Activated T-helper 1 cell treated with anti-CD3 and anti-CD28 coated beads, Interleukin-2, amount 50 U/mL, for 16 hours (primary cell): ENCODE data around the gene CHCHD5.

ENCODE experiments used
- DNase-seq, 2 donors: peaks; one replicate each; pipeline ENCODE4 v3.0.0-alpha.2; 2020; ENCODE audit warnings: low read depth in 1 of 2, low spot score in 1 of 2

The CHCHD5 gene

DNA sequence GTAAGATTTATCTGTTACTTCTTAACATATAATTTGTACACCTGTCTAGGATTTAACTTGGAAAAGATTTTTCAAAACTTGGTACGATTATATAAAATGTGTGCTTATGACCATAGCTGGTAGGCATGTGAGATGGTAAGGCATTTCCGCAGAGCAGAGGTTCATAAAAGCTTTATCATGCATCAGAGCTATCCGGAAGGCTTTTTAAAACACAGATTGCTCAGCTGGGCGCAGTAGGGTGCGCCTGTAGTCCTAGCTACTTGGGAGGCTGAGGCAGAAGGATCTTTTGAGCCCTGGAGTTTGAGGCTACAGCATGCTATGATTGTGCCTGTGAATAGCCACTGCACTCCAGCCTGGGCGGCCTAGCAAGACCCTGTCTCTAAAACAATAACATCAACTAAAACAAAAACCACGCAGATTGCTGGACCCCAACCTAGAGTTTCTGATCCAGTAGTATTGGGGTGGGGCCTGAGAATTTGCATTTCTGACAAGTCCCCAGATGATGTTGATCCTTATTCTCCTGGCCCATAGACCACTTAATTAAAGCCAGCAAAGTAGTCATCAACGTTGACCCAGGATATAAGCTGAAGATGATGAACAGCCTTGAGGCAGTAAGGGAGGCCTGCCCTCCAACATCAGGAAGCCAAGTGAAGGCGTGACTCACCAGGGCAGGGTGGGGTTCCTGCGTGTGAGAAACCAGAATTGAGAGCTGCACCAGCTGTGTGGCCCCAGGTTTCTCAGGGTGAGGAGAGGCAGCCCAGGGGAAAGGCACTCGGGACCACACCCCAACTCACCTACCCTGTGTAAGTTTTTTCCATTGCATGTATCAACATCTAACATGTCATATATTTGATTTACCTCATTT is 39.7 kb downstream of the CHCHD5 start:
- peak; percentile 45 to 50 for DNase-seq

DNA sequence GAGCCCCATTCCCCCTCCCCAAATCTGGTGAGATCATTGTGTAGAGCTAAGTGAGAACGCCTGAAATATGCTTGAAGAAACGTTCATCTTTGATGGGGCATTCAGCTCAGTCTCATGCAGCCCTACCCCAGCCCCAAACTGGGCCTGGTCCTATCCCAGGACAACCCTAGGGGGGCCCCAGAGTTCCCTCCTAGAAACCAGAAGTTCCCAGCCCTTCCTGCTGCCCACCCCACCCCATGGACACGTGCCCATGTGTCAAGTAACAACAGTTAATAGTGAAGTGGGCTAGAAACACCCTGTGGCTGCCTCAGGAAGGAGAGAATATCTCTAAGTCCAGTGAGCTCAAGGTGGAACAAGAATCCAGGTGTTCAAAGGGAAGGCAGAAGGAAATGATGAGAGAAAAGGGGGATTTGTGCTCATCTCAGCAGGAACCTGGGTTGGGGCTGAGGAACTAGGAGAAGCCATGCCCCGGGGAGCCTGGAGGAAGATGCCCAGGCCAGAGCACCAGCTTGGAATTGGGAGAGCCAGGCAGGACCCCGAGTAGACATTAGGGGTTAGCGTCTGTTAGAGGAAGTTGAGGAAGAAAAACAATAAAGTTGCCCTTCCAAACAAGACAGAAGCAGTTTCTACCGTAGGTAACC is 41.2 kb downstream of the CHCHD5 start:
- DNase-seq = no peak

DNA sequence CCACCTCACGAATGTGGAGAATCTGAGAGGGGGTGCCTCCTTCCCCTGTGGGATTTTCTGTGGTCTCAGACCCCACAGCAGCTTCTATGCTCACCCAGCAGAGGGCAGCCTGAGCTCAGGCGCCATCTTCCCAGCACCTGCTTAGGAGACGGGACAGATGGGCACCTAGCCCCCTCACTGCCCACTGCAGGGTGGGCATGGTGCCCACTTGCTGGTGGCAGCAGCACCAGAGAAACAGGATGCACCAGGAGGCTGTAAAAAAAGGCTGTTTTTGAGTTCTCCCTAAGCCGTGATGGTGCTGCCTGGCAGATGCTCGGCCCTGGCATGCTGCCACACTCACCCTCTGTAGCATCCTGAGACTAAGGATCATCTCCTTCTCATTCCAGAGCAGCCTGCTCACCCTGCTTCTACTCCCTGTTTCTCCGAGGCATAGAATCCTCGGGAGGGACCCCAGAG is 42.2 kb downstream of the CHCHD5 start:
- peak; percentile 21 to 44 for DNase-seq

DNA sequence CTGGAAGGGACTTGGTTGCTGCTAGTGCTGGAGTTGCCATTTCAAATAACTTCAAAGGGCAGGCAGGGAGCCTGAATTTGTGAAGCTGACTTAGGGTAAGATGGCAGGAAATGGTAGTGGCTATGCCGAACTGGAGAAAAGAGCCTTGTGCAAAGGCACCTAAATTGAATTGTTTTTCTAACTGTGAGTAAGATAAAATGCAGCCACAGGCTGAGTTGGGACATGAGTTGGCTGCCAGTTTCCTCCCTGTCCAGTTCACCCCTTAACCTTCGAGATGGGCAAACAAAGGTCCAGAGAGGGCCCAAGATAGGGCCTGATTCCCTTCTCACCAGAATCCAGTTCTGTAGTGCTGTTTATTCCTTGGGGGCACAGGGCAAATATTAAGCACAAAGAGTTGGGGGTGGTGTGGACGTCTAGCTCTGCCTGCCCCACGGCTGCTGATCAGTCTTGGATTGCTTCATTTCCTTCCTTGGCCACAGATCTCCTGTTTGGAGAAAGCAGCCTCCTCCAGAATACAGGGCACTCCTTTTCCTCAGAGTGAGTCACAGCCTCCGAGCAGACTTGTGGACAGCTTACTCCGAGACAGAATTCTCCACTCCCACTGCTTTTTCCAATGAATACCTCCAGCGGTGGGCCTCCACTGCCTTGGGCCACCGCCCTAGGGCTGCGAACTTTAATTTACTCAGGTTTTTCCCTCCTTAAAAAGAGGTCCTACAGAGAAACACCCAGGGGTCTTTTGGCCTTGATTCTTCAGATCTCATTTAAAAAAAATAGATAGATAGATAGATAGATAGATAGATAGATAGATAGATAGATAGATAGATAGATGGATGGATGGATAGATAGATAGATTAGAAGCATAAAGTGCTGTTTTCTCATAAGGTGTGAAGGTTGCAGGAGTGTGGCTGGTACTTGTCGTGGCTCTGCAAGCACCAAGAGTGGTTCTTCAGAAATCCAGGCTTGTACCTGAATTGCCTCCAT is 42.9 kb downstream of the CHCHD5 start:
- no peak for DNase-seq

DNA sequence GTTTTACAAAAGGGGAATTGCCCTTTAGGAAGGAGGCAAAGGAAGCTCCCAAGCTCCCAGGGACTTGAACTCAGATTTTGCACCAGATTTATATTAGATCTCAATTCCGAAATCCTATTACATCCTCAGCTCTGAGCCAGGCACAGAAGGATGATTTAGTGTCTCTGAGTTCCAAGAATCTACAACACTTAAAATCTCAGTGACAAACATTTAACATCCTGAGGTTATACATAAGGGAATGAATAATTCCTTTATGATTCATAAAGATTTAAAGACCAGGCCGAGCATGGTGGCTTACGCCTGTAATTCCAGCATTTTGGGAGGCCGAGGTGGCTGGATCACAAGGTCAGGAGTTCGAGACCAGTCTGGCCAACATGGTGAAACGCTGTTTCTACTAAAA is 44.8 kb downstream of the CHCHD5 start:
- DNase-seq = no peak

DNA sequence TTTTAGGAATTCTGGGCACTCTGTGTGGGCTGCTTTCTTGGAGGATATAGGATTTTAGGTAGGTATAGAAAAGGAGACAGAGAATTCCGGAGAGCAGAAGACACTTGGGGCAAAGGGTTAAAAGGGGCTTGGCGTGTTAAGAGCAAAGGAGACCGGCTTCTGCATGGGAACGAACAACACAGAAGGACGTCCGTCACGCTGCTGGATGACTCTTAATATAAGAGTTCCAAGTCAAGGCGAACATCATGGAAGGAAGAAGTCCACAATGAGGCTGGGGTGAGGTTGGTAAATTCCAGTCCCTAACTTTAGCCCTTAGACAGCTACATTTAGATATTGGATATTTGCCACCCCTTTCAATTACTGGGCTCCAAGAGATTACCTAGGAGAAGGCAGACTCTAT is 45.4 kb downstream of the CHCHD5 start:
- no peak for DNase-seq

DNA sequence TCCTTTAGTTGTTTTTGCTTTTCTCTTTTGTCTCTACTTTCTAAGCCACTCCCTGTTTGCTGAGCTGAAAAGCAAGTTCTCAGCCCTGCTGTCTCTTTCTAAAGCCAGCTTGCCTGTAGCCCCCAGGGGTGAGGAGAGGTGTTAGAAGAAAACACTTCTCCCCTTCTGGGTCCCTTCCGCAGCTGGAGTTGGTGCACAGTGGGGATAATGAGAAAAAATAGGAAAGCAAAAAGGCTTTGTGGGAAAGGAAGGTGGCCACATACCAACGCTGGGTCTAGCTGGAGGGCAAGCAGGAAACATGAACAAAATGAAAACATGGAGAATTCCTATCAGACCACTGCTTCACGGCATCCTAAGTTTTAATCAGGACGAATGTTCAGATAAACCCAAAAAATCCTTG is 45.9 kb downstream of the CHCHD5 start:
- no peak for DNase-seq

DNA sequence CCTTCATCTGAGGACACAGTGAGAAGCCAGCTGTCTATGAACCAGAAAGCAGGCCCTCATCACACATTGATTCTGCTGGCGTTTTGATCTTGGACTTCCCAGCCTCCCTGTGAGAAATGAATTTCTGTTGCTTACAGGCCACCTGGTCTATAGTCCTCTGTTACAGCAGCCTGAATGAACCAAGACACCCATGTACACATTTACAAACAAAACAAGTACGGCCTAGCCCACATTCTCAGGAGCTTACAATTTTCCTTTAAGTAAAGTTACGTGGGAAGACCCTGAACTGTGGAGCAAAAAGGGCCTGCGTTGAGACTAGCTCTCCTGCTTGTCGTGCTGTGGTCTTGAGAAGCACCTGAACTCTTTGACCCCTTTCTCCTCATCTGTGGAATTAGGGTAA is 49.3 kb downstream of the CHCHD5 start:
- DNase-seq = no peak

DNA sequence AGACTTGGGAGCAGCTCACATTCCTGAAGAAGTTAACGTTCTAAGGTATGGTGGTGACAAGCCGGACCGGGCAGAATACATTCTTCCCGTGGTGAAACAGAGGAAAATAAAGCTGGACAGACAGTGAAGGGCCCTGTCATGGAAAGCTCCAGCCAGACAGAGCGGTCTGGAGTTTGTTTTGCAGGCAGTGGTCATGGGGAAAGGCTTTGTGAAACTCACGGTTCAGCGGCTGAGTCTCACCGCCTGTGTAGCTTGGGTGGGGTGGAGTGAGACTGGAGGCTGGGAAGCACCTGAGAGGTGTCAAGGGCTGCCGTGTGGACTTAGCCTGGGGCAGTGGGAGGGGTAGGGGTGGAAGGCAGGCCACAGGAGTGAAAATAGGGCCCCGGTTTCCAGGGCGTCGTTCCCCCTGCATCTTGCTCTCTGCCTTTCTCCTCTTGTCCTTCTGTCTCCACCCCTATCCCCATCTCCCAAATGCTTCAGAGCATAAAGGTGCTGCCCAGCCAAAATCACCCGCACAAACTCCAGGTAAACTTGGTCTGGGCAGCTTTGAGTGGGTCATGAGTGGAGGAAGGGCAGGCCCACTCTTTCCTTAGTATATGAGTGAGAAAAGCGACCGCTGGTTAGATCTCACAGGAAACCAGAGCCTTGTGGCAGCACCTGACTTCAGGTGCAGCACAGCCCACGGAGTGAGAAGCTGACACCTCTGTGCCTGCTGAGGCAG is 49.9 kb downstream of the CHCHD5 start:
- no peak for DNase-seq

DNA sequence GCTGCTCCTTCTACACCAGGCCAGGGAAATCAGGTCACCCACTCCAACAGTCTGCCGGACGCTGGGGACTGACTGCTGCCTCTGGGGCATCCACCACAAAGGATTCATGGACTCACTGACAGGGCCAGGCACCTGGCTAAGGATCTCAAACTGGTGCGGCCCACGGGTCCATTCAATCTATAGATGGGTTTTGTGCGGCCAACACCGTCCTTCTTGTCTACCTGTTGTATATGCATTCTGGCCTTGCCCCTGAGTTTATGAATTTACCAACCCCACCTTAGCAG is 50.4 kb downstream of the CHCHD5 start:
- DNase-seq = no peak

DNA sequence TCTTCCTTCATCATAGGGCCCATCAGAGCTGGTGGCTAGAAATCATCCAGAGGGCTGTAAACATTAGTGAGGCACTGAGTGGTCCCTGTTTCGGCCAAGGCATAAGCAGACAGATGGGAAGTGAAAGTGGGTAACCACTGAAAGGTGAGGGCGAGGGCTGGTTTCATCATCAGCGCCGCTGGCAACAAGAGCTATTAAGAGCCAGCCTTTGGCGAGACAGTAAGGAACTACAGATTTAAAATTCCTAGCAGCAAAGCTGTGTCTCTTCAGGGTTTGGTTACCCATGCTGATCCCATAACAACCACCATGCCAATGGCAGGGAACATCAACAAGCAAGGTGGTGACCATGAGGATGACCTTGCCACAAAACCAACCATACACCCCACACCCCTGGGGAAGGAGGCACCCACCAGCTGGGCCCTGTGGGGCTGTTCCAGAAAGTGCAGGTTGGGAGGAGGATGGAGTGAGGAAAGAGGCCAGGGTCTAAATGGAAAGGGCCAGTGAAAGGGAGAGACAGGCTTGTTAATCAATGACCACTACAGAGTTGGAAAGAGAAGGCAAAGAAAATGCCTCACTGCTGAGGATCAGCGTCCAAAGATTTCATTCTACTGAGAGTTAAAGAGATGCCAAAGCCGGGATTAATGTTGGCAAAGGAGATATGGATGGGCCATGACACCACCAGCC is 52.3 kb downstream of the CHCHD5 start:
- DNase-seq = no peak

DNA sequence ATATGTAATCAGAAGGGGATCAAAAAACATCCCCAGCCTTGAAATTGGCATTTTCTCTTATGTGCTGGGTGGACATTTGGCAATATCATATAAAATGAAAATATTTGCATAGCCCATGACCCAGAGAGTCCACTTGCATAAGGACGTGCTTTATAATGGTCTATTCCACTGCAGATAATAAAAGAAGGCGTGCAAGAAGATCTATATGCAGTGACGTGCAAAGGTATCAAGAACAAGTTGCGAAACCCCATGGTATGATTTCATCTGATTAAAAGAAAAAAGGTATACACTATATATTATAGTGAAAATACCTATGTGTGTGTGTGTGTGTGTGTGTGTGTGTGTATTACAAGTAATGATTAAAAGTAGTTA is 52.9 kb downstream of the CHCHD5 start:
- DNase-seq = no peak
